GM21526 (cell line): Measurements from ENCODE around the gene RFPL2.
"Not testable (repeated sequence)": the region's sequence is repeated elsewhere in the genome, so short reads cannot be mapped to it uniquely, and the experiment has no call there.

Experiments used
- ATAC-seq: cut with Tn5 transposase; IDR thresholded peaks from one replicate; pipeline ENCODE4 v1.9.1; 2021; ENCODE audit warnings: moderate library complexity; ENCODE audit not compliant: unreplicated experiment, low FRiP score

Gene RFPL2

GRCh38 chr22:32206774-32207758, 2.2 kb upstream of the RFPL2 start:
- no peak for ATAC-seq

GRCh38 chr22:32205974-32206773, 1.3 kb upstream of the RFPL2 start:
- no peak for ATAC-seq

- ATAC-seq, result no peak
Measured at GRCh38 chr22:32204040-32204855, 625 bp downstream of the RFPL2 start.

- no peak for ATAC-seq
Measured at GRCh38 chr22:32203181-32204039, 1.5 kb downstream of the RFPL2 start.

GRCh38 chr22:32202539-32203180, 2.2 kb downstream of the RFPL2 start:
- ATAC-seq, result no peak

- ATAC-seq, result no peak
Measured at GRCh38 chr22:32202161-32202538, 2.7 kb downstream of the RFPL2 start.

GRCh38 chr22:32200752-32201151, 4.1 kb downstream of the RFPL2 start:
- no peak for ATAC-seq

- no peak for ATAC-seq
Measured at GRCh38 chr22:32199961-32200360, 4.9 kb downstream of the RFPL2 start.

- ATAC-seq, result no peak
Measured at GRCh38 chr22:32199341-32199740, 5.5 kb downstream of the RFPL2 start.

GRCh38 chr22:32197553-32198226, 7.2 kb downstream of the RFPL2 start:
- not testable (repeated sequence) for ATAC-seq

- not testable (repeated sequence) for ATAC-seq
Measured at GRCh38 chr22:32195900-32196299, 9.0 kb downstream of the RFPL2 start.

- not testable (repeated sequence) for ATAC-seq
Measured at GRCh38 chr22:32193346-32193745, 11.5 kb downstream of the RFPL2 start.

- ATAC-seq, result not testable (repeated sequence)
Measured at GRCh38 chr22:32191021-32191420, 13.9 kb downstream of the RFPL2 start.

GRCh38 chr22:32185821-32186220, 19.1 kb downstream of the RFPL2 start:
- no peak for ATAC-seq

- no peak for ATAC-seq
Measured at GRCh38 chr22:32183625-32184024, 21.2 kb downstream of the RFPL2 start.

GRCh38 chr22:32181043-32181442, 23.8 kb downstream of the RFPL2 start:
- no peak for ATAC-seq

GRCh38 chr22:32177221-32177765, 27.6 kb downstream of the RFPL2 start:
- no peak for ATAC-seq
